HEK293 (cell line): Measurements from ENCODE around the gene CWC25.

Source experiments
- GLIS2 ChIP-seq: fragments of 450-650 bp; formaldehyde crosslinking; IDR thresholded peaks from 2 replicates; pipeline ENCODE4 v1.5.1; 2016; ENCODE audit warnings: missing biosample characterization, missing genetic modification characterization
- HOXD13 ChIP-seq: sonication (generic); formaldehyde crosslinking; IDR thresholded peaks from 2 replicates; pipeline ENCODE4 v1.8.0; 2022; ENCODE audit warnings: missing genetic modification reagents, borderline replicate concordance
- INSM2 ChIP-seq: fragments of 450-650 bp; formaldehyde crosslinking; IDR thresholded peaks from 2 replicates; pipeline ENCODE4 v1.5.1; 2016; ENCODE audit warnings: missing biosample characterization, missing genetic modification characterization
- KLF9 ChIP-seq: fragments of 450-650 bp; formaldehyde crosslinking; IDR thresholded peaks from 2 replicates; pipeline ENCODE4 v1.5.1; 2016; ENCODE audit warnings: missing biosample characterization, missing genetic modification characterization, low read depth
- PRDM2 ChIP-seq: fragments of 450-650 bp; formaldehyde crosslinking; IDR thresholded peaks from 2 replicates; pipeline ENCODE4 v1.5.1; 2016; ENCODE audit warnings: missing biosample characterization, missing genetic modification characterization, borderline replicate concordance
- SP3 ChIP-seq: fragments of 450-650 bp; formaldehyde crosslinking; IDR thresholded peaks from 2 replicates; pipeline ENCODE4 v1.5.1; 2016; ENCODE audit warnings: missing biosample characterization, missing genetic modification characterization
- WT1 ChIP-seq: fragments of 450-650 bp; formaldehyde crosslinking; IDR thresholded peaks from 2 replicates; pipeline ENCODE4 v1.5.1; 2016; ENCODE audit warnings: missing biosample characterization, missing genetic modification characterization
- YY2 ChIP-seq: fragments of 450-650 bp; formaldehyde crosslinking; IDR thresholded peaks from 2 replicates; pipeline ENCODE4 v1.5.1; 2016; ENCODE audit warnings: missing biosample characterization, missing genetic modification characterization
- ZBTB11 ChIP-seq: fragments of 450-650 bp; formaldehyde crosslinking; conservative IDR thresholded peaks from 2 replicates; pipeline ENCODE4 v1.5.1; 2016; ENCODE audit warnings: low read depth, missing biosample characterization, missing genetic modification characterization
- ZBTB49 ChIP-seq: fragments of 450-650 bp; formaldehyde crosslinking; IDR thresholded peaks from 2 replicates; pipeline ENCODE4 v1.5.1; 2016; ENCODE audit warnings: missing biosample characterization, missing genetic modification characterization, low read depth
- ZBTB7A ChIP-seq: fragments of 450-650 bp; formaldehyde crosslinking; IDR thresholded peaks from 2 replicates; pipeline ENCODE4 v1.5.1; 2016; ENCODE audit warnings: low read depth, missing biosample characterization, missing genetic modification characterization
- ZBTB8A ChIP-seq: fragments of 450-650 bp; formaldehyde crosslinking; IDR thresholded peaks from 2 replicates; pipeline ENCODE4 v1.5.1; 2016; ENCODE audit warnings: missing biosample characterization, missing genetic modification characterization
- ZFHX2 ChIP-seq: fragments of 450-650 bp; formaldehyde crosslinking; conservative IDR thresholded peaks from 2 replicates; pipeline ENCODE4 v1.5.1; 2016; ENCODE audit warnings: missing biosample characterization, missing genetic modification characterization
- ZFP37 ChIP-seq: fragments of 450-650 bp; formaldehyde crosslinking; IDR thresholded peaks from 2 replicates; pipeline ENCODE4 v1.5.1; 2016; ENCODE audit warnings: missing biosample characterization, missing genetic modification characterization
- ZNF174 ChIP-seq: fragments of 450-650 bp; formaldehyde crosslinking; IDR thresholded peaks from 2 replicates; pipeline ENCODE4 v1.5.0; 2017; ENCODE audit warnings: missing biosample characterization, mild to moderate bottlenecking, missing genetic modification characterization
- ZNF184 ChIP-seq: fragments of 450-650 bp; IDR thresholded peaks from 2 replicates; pipeline ENCODE4 v1.5.1; 2018; ENCODE audit warnings: missing biosample characterization, mild to moderate bottlenecking, missing genetic modification characterization
- ZNF335 ChIP-seq: fragments of 450-650 bp; formaldehyde crosslinking; conservative IDR thresholded peaks from 2 replicates; pipeline ENCODE4 v1.5.1; 2016; ENCODE audit warnings: missing biosample characterization, missing genetic modification characterization
- ZNF391 ChIP-seq: fragments of 450-650 bp; formaldehyde crosslinking; IDR thresholded peaks from 2 replicates; pipeline ENCODE4 v1.5.1; 2016; ENCODE audit warnings: low read depth, missing biosample characterization, missing genetic modification characterization, borderline replicate concordance
- ZNF398 ChIP-seq: fragments of 450-650 bp; formaldehyde crosslinking; IDR thresholded peaks from 2 replicates; pipeline ENCODE4 v1.5.1; 2017; ENCODE audit warnings: missing biosample characterization, missing genetic modification characterization
- ZNF610 ChIP-seq: fragments of 450-650 bp; formaldehyde crosslinking; IDR thresholded peaks from 2 replicates; pipeline ENCODE4 v1.5.1; 2016; ENCODE audit warnings: missing biosample characterization, missing genetic modification characterization, borderline replicate concordance
- ZNF660 ChIP-seq: fragments of 450-650 bp; IDR thresholded peaks from 2 replicates; pipeline ENCODE4 v1.5.1; 2018; ENCODE audit warnings: missing biosample characterization, mild to moderate bottlenecking, missing genetic modification characterization
- ZNF76 ChIP-seq: fragments of 450-650 bp; formaldehyde crosslinking; IDR thresholded peaks from 2 replicates; pipeline ENCODE4; 2016; ENCODE audit warnings: low read depth, missing biosample characterization, missing genetic modification characterization, borderline replicate concordance

The CWC25 gene

GRCh38 chr17:38869526-38870258 lies 44.6 kb upstream of the CWC25 start, which contains the start of gene LASP1 (continued):
- TF ChIP-seq ZBTB11 (tag by site-specific recombination) (peak; percentile 92), ZFP37 (tag by site-specific recombination) (peak; percentile 18; the same call in 1 of the 2 replicates), ZNF660 (tag by site-specific recombination) (no peak; the same call in none of the 2 replicates), PRDM2 (tag by site-specific recombination) (no peak), ZNF610 (peak; percentile 21; the same call in 1 of the 2 replicates), ZBTB8A (peak; percentile 97), HOXD13 (CRISPR knock-in tag) (peak; percentile 70; the same call in 1 of the 2 replicates), GLIS2 (tag by site-specific recombination) (peak; percentile 95), ZNF391 (tag by site-specific recombination) (peak; percentile 79; the same call in 1 of the 2 replicates), INSM2 (tag by site-specific recombination) (no peak), ZNF184 (tag by site-specific recombination) (0 out of 2 replicates have a peak, but pooled peaks have one; percentile 7), WT1 (tag by site-specific recombination) (0 out of 2 replicates have a peak, but pooled peaks have one; percentile 4), SP3 (peak; percentile 52), ZBTB7A (tag by site-specific recombination) (peak; percentile 80; the same call in 1 of the 2 replicates), ZNF398 (tag by site-specific recombination) (peak; percentile 65), KLF9 (tag by site-specific recombination) (peak; percentile 76; the same call in 1 of the 2 replicates), ZNF174 (tag by site-specific recombination) (no peak), ZBTB49 (no peak), ZNF76 (tag by site-specific recombination) (0 out of 2 replicates have a peak, but pooled peaks have one; percentile 25), YY2 (tag by site-specific recombination) (0 out of 2 replicates have a peak, but pooled peaks have one; percentile 5), ZFHX2 (peak; percentile 82), ZNF335 (peak; percentile 88)
